Loucy (cell line): ENCODE data around the gene TP53I11.
A peak's percentile ranks its signal among the peaks of the same experiment; 100 is the strongest.

Source experiments
- H2AFZ ChIP-seq: fragments of 200-600 bp; sonication (generic); 2 replicates; pipeline ENCODE4 v1.6.0; 2016; ENCODE audit warnings: antibody characterized with exemption, mild to moderate bottlenecking, low read length, moderate library complexity
- H3F3A ChIP-seq: fragments of 200-600 bp; 2 replicates; pipeline ENCODE4 v1.6.0; 2016; ENCODE audit warnings: antibody characterized with exemption, low read depth, mild to moderate bottlenecking
- H3K27me3 ChIP-seq: fragments of 200-600 bp; sonication (generic); 2 replicates; pipeline ENCODE4 v1.6.1; 2014; ENCODE audit warnings: low read length, mild to moderate bottlenecking; ENCODE audit not compliant: insufficient read depth, poor library complexity, severe bottlenecking
- H3K36me3 ChIP-seq: fragments of 200-600 bp; sonication (generic); 2 replicates; pipeline ENCODE4 v1.6.1; 2016; ENCODE audit warnings: low read length; ENCODE audit not compliant: insufficient read depth
- H3K4me1 ChIP-seq: fragments of 200-600 bp; sonication (generic); 2 replicates; pipeline ENCODE4 v1.5.1; 2014; ENCODE audit warnings: low read length, mild to moderate bottlenecking; ENCODE audit not compliant: insufficient read depth, poor library complexity, severe bottlenecking
- H3K4me2 ChIP-seq: fragments of 200-600 bp; sonication (generic); 2 replicates; pipeline ENCODE4 v1.6.0; 2014; ENCODE audit warnings: antibody characterized with exemption, low read length, low read depth, mild to moderate bottlenecking; ENCODE audit not compliant: poor library complexity, severe bottlenecking
- H3K4me3 ChIP-seq: fragments of 200-600 bp; sonication (generic); 2 replicates; pipeline ENCODE4 v1.5.1; 2014; ENCODE audit warnings: low read length, mild to moderate bottlenecking, mixed read lengths; ENCODE audit not compliant: poor library complexity, severe bottlenecking
- H3K79me2 ChIP-seq: fragments of 200-600 bp; sonication (generic); 2 replicates; pipeline ENCODE4 v1.6.1; 2014; ENCODE audit warnings: low read length; ENCODE audit not compliant: insufficient read depth
- H3K9ac ChIP-seq: fragments of 200-600 bp; sonication (generic); 2 replicates; pipeline ENCODE4 v1.6.0; 2014; ENCODE audit warnings: mild to moderate bottlenecking, low read depth, low read length, moderate library complexity; ENCODE audit not compliant: poor library complexity, severe bottlenecking
- H3K9me2 ChIP-seq: fragments of 200-600 bp; sonication (generic); replicated peaks from 2 replicates; pipeline ENCODE4 v1.6.1; 2016; ENCODE audit warnings: low read depth, low read length, mixed read lengths
- H3K9me3 ChIP-seq: fragments of 200-600 bp; sonication (generic); 2 replicates; pipeline ENCODE4 v1.6.1; 2014; ENCODE audit warnings: mild to moderate bottlenecking, antibody characterized with exemption, low read length, low read depth; ENCODE audit not compliant: insufficient read depth
- H4K20me1 ChIP-seq: fragments of 200-600 bp; sonication (generic); 2 replicates; pipeline ENCODE4 v1.6.0; 2014; ENCODE audit warnings: antibody characterized with exemption, low read length, mild to moderate bottlenecking; ENCODE audit not compliant: insufficient read depth, poor library complexity, severe bottlenecking
- CTCF ChIP-seq: fragments of 200-600 bp; sonication (generic); conservative IDR thresholded peaks from 2 replicates; pipeline ENCODE4 v1.5.1; 2014; ENCODE audit warnings: mild to moderate bottlenecking, antibody characterized with exemption, low read length
- EZH2phosphoT487 ChIP-seq: fragments of 200-600 bp; IDR thresholded peaks from 2 replicates; pipeline ENCODE4 v1.6.1; 2018; ENCODE audit warnings: antibody characterized with exemption, mild to moderate bottlenecking, moderate library complexity, borderline replicate concordance

Gene TP53I11

GRCh38 chr11:44979543-44980399, 29.1 kb upstream of the TP53I11 start:
- Histone ChIP-seq H3K9me2 (no peaks in the 10 kb centered on the region), H3K27me3 (no peaks in the 10 kb centered on the region), H3K4me1 (peaks cover 60% of the 10 kb centered on the region), H3K9me3 (no peaks in the 10 kb centered on the region), H4K20me1 (no peaks in the 10 kb centered on the region), H3F3A (no peaks in the 10 kb centered on the region), H3K79me2 (no peaks in the 10 kb centered on the region), H2AFZ (no peak overlapping the region), H3K4me3 (no peak overlapping the region), H3K36me3 (no peaks in the 10 kb centered on the region), H3K9ac (peak overlapping the region; percentile 31), H3K4me2 (peak overlapping the region; percentile 63)
- no peak for TF ChIP-seq EZH2phosphoT487
- no peak for TF ChIP-seq CTCF

GRCh38 chr11:44978961-44979331, 28.3 kb upstream of the TP53I11 start:
- H3K4me2 ChIP-seq, result peak overlapping the region; percentile 63
- peaks cover 68% of the 10 kb centered on the region for H3K4me1 ChIP-seq
- H3K9me3 ChIP-seq, result no peaks in the 10 kb centered on the region
- H3K9ac ChIP-seq, result peak overlapping the region; percentile 31
- H2AFZ ChIP-seq, result peak overlapping the region; percentile 60
- TF ChIP-seq EZH2phosphoT487, result no peak
- no peak for TF ChIP-seq CTCF
- H3K79me2 ChIP-seq, result no peaks in the 10 kb centered on the region
- H3K4me3 ChIP-seq, result no peak overlapping the region
- H3K36me3 ChIP-seq, result no peaks in the 10 kb centered on the region
- H3K9me2 ChIP-seq, result no peaks in the 10 kb centered on the region
- no peaks in the 10 kb centered on the region for H3F3A ChIP-seq
- no peaks in the 10 kb centered on the region for H3K27me3 ChIP-seq
- no peaks in the 10 kb centered on the region for H4K20me1 ChIP-seq

GRCh38 chr11:44978274-44978960, 27.7 kb upstream of the TP53I11 start:
- TF ChIP-seq EZH2phosphoT487 (no peak), CTCF (no peak)
- Histone ChIP-seq H4K20me1 (no peaks in the 10 kb centered on the region), H3K4me1 (peaks cover 68% of the 10 kb centered on the region), H3F3A (no peaks in the 10 kb centered on the region), H3K4me2 (peak overlapping the region; percentile 63), H3K9ac (peak overlapping the region; percentile 31), H3K27me3 (no peaks in the 10 kb centered on the region), H3K79me2 (no peaks in the 10 kb centered on the region), H2AFZ (peak overlapping the region; percentile 60), H3K4me3 (peak overlapping the region; percentile 41), H3K36me3 (no peaks in the 10 kb centered on the region), H3K9me3 (no peaks in the 10 kb centered on the region), H3K9me2 (no peaks in the 10 kb centered on the region)
